Iris pigment epithelial cell (primary cell): Measurements from ENCODE around the gene IGFL3.
"Not testable (repeated sequence)": the region's sequence is repeated elsewhere in the genome, so short reads cannot be mapped to it uniquely, and the experiment has no call there.

Source experiments
- DNase-seq: peaks from one replicate; pipeline ENCODE4 v3.0.0-alpha.2; 2011; ENCODE audit warnings: low read depth

The IGFL3 gene

DNA sequence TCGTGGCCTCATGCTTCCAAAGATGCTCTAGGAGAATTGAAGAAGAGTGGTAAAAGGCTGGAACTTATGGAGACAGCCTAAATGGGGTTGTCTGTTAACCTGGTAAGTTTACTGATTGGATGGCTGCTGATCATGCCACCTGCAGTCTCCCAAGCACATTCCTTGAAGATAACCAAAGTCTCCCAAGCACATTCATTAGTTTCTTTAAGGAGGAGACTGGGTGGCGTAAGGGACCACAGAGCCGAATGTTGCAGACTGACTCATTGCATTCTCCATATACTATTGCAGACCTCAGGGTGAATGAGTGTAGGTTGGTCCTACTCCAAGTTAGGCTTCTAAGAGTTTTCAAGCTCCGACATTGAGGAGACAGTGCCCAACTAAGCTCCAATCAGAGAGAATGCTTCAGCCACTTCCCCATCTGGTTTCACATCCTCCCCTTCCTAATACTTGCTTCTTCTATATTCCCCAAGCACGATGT lies at the start of gene IGFL3:
Gene IGFL3 (minus strand): TSS at position 51 of the 478 bp plus-strand sequence. CDS start 39 bp downstream, at position 12.
- peak; percentile 54 for DNase-seq

DNA sequence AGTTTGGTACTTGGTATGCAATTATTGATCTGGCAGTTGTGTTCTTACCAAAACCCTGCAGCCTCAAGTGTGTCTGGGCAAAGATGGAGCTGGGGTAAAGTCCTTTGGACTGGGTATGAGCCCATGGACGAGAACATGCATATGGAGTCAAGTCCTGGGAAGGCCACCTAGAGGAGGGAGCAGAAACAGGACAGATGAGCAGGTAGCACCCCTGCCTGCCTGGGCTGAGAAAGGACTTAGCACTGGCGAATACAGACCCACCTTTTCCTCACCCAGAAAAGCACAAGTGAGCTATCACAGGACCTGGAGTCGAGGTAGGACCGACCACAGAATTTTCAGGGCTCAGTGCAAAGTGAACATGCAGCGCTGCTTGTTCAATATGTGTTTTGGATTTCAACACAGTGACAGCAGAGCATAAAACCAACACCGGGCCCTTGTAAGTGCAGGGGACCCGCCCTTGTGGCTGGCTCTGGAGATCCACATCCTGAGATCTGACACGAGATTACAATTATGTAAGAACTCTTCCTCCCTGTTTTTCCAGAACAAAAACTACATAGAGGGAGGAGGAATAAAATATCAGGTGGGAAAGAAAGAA lies 49.5 kb upstream of the IGFL3 start:
- DNase-seq = no peak

DNA sequence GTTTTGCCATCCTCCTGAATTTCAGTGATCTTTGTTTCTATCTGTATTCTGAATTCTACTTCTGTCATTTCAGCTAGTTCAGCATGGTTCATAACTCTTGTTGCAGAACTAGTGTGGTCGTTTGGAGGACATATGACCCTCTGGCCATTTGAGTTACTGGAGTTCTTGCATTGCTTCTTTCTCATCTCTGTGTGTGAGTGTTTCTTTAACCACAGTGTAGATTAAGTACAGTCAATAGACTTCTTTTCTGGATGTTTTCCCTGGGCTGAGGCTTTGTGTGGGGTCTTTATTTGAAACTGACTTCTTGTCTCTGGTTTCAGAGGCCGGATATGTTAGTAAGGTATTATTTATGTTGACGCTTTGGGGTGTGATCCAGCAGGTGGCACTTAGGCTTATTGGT lies 38.2 kb upstream of the IGFL3 start:
- no peak for DNase-seq

DNA sequence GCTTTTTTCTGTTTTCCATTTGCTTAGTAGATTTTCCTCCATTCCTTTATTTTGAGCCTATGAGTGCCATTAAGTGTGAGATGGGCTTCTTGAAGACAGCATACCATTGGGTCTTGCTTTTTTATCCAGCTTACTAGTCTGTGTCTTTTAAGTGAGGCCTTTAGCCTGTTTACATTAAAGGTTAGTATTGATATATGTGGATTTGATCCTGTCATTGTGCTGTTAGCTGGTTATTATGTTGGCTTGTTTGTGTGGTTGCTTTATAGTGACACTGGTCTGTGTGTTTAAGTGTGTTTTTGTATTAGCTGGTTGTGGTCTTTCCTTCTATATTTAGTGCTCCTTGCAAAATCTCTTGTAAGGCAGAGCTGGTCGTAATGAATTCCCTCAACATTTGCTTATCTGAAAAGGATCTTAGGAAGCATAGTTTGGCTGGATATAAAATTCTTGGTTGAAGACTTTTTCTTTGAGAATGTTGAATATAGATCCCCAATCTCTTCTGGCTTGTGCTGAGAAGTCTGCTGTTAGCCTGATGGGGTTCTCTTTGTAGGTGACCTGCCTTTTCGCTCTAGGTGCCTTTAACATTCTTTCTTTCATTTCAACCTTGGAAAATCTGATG lies 37.3 kb upstream of the IGFL3 start:
- DNase-seq = not testable (repeated sequence)

DNA sequence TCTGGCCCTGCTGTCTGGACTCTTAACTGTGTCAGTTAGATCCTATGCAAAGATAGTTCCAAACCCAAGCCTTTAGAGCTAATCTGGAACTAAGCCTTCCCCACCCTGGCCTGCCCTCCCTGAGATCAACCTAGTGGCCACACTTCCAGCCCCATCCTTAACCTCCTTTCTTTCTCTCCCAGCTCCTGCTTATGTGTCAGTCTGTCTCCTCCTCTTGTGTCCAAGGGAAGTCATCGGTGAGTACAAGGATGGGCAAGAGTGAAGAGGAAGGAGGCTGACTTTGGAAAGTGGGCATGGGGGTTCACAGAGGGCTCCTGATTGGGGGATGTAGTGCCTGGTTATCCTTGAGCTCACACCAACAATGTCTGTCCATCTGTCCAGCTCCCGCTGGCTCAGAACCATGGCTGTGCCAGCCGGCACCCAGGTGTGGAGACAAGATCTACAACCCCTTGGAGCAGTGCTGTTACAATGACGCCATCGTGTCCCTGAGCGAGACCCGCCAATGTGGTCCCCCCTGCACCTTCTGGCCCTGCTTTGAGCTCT lies 35.8 kb upstream of the IGFL3 start:
- DNase-seq = no peak

DNA sequence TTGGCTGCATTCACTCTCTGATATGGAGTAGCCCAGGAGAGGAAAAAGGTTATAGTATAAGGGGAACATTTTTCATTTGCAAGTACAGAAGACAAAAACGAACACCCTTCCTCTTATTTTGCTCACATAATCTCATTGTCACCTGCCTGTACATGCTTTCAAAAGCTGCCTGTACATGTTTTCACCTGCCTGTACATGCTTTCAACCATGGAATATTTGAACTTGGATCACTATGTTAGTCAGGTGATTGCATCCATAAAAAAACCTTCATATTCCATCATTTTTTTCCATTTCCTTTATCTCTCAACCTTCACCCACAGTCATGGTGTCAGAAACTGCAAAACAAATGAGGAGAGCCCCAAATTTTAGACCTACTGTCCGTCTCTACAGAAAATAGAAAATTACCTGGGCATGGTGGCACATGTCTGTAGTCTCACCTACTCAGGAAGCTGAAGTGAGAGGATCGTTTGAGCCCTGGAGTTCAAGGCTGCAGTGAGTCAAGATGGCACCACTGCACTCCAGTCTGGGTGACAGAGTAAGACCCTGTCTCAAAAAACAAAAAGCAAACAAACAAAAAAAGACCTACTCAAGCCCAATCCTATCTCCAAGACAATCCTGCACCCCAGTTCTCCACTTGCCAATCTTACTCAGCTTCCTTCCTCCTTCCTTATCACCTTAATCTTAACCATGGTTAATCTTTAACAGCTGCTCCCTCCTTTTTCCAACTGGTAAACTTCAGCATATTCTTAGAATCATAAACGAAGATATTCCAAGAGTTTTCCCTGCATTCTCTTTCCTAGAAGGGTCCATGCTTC lies 35.1 kb upstream of the IGFL3 start:
- no peak for DNase-seq

DNA sequence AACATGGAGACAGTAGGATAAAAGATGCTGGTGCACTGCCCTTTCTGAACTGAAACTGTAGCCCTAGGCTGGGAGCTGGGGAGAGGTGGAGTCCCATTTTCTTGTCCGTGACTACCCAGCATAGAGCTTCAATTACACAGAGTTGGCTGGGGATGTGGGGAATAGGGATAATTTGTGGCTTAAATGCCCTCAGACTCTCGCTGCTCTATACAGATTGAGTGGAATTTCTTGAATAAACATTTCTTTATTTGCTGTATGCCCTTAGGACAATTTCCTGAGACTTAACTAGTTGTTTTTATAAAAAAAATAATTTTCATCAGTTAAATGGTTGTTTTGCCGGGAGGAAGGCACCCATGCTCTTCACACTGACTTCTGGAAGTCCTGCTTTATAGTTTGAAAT lies 30.7 kb upstream of the IGFL3 start:
- no peak for DNase-seq

DNA sequence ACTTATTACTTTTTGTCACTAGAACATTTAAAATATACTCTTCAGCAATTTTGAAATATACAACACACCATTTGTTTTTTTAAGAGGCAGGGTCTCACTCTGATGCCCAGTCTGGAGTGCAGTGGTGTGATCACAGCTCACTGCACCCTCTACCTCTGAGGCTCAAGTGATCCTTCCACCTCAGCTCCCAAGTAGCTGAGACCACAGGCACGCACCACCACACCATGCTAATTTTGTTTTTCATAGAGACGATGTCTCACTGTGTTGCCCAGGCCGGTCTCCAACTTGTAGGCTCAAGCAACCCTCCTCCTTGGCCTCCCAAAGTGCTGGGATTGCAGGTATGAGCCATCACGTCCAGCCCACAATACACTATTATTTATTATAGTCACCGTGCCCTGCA lies 26.1 kb upstream of the IGFL3 start:
- DNase-seq = no peak

DNA sequence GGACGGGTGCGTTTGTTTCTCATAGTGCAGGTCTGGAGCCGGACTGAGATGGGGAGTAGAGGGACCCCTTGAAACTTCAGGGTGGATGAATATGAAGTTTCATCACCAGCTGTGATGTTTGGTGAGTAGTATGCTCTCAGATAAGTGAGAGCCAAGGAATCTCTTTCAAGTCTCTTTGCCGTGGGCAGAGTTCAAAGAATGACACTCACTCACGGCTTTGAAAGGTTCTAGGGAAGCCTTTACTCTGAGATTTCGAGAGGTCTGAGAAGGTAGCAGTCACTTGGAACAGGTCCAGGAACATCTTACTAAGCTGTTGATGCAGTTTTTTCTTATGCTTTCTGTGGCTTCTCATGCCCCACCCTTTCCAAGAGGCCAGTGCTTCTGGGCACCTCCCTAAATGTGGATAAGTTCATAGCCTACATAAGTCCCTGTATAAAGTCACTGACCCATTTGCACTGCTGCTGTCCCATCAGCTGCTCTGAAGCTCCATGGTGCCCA lies 23.4 kb upstream of the IGFL3 start, which contains the start of gene IGFL2:
Gene IGFL2 (plus strand): TSS at position 448 of the 498 bp plus-strand sequence. CDS start 41 bp downstream, at position 489.
- DNase-seq = peak; percentile 28

DNA sequence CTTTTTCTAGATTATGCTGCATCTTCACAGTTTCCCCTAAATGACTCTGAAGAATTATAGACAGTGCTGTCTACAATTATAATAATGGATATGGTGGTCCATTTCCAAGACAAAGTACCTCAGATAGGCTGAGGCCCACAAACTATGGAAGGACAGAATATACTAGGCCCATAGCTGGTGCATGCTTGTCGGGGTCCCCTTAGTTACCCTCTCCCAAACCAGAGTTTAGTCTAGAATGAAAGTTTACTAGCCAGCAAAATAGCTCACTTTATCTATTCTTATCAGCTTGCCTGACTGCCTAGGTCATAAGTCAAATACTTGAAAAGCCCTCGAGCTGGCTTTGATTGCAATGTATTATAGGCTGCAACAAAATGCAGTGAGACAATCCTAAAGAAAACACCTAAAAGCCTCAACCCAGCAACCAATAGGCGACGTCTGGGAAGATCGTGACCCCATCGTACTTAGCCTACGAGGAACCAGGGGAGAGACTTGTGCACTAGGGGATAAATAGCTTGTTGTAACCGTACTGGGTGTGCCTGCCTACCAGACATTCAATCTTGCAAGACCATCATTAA lies 22.8 kb upstream of the IGFL3 start:
- DNase-seq = no peak

DNA sequence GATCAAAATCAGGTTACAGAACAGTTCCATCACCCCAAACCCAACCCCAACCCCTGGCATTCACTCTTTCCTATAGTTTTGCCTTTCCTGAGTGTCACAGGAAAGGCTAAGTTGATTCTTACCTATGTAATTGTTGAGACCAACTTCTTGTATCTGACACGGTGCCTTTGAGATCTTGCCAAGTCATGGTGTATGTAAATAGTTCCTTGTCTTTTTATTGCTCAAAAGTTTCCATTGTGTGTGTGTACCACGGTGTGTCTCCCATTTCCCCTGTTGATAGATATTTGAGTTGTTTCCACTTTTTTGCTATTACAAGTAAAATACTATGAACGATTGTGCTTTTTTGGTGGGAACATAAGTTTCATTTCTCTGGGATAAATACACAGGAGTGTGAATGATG lies 20.3 kb upstream of the IGFL3 start:
- no peak for DNase-seq

DNA sequence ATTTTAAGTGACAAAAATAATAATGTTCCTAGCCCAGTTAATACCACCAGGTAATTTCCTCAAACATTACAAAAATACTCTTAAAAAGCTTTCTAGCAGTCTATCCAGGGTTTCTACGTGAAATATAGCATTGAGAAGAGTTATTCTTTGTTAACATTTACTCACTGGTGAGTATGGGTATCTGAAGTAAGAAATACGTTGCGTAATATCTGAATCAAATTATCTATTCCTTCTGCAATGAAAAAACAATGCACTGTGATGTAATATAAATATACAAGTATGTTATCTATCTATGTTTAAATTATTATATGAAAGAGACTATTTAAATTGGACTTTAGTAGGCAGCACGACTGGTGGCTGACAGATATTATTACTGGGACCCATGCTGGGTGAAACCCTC lies 17.8 kb upstream of the IGFL3 start:
- no peak for DNase-seq

DNA sequence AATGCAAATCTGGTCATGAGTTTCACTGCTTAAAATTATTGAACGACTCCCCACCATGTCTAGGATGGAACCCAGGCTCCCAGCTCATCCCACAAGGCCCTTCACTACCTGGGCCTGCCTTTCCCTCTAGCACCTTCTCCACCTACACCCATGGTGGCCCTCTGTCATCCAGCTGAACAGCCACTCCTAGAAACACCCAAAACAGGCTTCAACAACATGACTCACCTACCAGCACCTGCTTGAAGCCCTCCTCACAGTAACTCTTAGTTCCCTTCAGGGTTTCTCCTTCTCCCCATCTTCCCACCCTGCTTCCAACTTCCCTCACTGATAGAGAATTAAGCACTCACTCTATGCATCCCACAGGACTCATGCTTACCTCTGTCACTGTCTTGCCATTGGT lies 16.9 kb upstream of the IGFL3 start:
- no peak for DNase-seq

DNA sequence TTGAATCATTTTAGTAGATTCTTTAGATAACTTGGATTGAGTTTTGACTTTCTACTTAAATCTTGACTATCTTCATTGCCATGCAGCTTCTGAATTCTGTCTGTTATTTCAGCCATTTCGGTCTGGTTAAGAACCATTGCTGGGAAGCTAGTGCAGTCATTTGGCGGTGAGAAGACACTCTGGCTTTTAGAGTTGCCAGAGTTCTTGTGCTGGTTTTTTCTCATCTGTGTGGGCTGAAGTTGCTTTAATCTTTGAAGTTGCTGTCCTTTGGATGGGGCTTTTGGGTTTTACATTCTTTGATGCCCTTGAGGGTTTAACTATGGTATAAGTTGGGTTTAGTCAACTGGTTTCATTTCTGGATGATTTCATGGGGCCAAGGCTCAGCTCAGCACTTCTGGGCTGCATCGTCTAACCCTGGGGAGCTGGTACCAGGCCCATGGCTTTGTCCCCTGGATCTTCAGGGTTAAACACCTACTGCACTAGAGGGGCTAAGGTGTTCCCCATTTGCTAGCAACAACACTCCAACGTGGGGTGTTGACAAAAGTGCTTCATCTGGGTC lies 13.5 kb upstream of the IGFL3 start:
- no peak for DNase-seq

DNA sequence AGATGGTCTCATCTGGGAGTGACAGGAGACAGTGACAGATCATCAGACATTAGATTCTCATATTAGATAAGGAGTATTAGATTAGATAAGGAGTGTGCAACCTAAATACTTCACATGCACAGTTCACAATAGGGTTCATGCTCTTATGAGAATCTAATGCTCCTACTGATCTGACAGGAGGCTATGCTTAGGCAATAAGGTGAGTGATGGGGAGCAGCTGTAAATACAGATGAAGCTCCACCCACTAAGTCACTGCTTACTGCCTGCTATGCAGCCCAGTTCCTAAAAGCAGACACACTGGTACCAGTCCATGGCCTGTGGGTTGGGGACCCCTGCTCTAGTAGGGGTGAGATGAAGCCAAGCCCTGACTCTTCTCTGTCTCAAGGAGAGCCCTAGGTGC lies 10.0 kb upstream of the IGFL3 start:
- peak; percentile 45 for DNase-seq

DNA sequence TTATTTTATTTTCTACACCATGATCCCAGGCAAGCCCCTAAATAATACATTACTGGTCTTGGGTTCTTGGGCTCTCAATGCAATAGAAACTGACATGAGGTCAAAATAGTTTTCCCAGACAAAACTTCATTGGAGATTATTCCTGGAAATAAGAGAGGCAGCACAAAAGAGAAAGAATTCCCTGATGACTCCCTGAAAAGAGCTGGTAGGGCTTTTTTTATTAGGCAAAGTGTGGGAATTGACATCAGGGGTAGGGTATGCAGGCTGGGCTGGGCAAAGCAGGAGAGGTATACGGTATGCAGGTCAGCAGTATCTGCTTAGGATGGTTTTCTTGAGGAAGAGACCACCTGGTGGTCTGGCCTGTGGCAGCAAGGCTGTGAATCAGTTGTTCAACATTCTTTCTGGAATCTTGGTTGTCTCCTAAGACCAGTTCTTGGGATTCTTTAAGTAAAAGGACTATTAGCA lies 9.3 kb upstream of the IGFL3 start:
- DNase-seq = no peak

DNA sequence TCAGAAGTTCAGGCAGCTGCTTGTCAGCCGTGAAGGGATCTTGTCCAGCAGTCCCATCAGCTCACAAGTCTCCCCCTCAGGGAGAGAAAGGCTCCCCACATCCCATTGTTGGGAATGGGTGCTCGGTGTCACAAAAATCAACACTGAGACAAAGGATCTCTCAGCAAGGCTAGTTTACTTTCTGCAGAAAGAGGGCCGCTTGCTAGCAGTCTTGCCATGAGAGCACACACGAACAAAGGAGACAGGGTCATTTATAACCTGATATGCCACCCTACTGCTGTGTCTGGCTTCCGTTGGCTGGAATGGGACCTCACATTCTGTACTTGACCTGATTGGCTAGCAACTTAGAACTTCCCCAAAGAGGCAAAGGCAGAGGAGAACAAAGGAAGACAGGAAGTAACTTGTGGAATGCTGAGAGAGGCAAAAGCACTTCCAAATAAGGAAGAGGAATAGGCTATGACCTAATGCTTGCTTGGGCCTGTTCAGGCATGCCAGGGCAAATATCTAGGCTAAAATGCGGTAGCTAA lies 8.7 kb upstream of the IGFL3 start:
- peak; percentile 96 for DNase-seq

DNA sequence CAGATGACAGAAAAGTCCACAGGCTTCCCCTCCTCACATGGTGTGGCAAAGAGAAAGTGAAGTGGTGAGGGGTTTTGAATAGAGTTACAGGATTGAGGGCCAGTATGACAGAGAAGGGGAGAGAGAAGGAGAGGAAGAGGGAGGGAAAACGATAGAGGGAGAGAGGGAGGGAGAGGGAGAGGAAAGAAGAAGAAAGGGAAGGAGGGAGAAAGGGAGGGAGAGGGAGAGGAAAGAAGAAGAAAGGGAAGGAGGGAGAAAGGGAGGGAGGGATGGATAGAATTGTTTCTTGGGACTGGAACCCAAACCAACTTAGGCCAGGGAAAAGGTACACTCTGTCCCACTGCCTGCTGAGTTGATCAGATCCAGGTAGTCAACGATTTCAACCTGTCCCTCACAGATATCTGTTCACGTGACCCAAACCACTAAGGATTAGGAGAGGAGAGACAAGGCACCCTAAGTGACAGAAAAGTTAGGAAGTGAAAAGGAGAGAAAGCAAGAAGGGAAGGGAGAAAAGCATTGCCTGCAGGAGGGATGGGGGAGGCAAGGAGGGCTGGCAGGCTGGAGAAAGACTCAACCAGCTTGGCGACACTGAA lies 8.1 kb upstream of the IGFL3 start:
- DNase-seq = no peak

DNA sequence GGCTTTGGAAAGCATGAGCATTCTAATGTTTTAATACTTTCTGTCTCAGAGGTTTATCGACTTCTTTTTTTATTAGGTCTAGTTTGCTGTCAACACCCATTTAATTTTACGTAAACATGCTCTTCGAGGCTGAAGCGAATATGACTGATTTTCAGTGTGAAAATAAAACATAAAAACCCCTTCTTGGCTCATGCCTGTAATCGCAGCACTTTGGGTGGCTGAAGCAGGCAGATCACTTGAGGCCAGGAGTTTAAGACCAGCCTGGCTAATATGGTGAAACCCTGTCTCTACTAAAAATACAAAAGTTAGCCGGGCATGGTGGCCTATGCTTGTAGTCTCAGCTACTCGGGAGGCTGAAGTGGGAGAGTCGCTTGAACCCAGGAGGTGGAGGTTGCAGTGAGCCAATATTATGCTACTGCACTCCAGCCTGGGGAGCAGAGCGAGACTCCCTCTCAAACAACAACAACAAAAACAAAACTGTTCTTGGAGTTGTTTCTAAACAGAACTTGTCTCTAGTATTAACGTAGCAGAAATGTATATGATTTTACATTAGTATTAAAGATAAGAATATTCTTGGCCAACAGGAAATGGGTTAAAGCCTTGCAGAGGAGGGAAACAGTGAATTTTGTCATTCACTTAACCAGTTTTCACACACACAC lies 7.1 kb upstream of the IGFL3 start:
- peak; percentile 18 for DNase-seq

DNA sequence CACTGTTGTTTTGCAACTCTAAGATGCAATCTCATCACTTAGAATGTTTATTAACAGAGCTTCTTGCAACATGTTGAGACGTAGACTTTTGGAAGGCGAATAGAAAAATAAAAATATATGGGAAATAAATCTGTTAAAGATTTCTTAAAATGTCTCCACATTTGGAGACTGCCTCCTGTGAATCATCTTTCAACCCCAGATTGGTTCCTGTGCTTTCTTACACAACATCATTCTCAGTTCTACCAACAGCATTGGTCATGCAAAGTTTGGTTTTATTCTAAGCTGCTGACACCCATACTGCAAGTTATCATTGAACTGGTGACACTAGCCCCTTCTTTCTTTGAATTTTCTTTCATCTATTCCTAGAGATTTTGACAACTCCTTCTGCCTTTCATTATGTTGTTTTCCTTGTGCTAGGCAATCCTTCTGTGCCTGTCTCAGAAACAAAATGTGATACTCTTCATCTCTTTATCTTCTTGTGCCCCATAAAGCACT lies 1.6 kb upstream of the IGFL3 start:
- no peak for DNase-seq
